OCI-LY7 (cell line): ENCODE measurements around the gene UQCRC1. TPM values are rescaled to one million over a fixed set of nuclear protein-coding genes. Genes with fewer than 3 reads are reported as not detected.

ENCODE experiments used
- BruUV-seq: library from RNA; stranded (reverse); fragments of 400-500 nt; replicated peaks from 2 replicates; lab custom pipeline; 2021; lab: Mats Ljungman, UMichigan
- CTCF ChIA-PET: fragments of 300-600 bp; sonication (Branson Sonifier 250); formaldehyde crosslinking; loops from one replicate; lab custom pipeline; 2022; ENCODE audit warnings: antibody characterized with exemption; ENCODE audit not compliant: unreplicated experiment; lab: Charles Lee
- POLR2A ChIA-PET: fragments of 300-600 bp; sonication (Branson Sonifier 250); formaldehyde crosslinking; loops from one replicate; lab custom pipeline; 2022; ENCODE audit warnings: antibody characterized with exemption; lab: Charles Lee
- DNase-seq: peaks from one replicate; pipeline ENCODE4 v3.0.0-alpha.2; 2015; ENCODE audit warnings: low spot score
- H2AFZ ChIP-seq: fragments of 200-600 bp; sonication (generic), shearing (Covaris generic); 2 replicates; pipeline ENCODE4 v1.6.1; 2014; ENCODE audit warnings: mild to moderate bottlenecking, antibody characterized with exemption, low read length, moderate library complexity
- H3K27ac ChIP-seq: fragments of 200-600 bp; sonication (generic); 2 replicates; pipeline ENCODE4 v1.5.1; 2014; ENCODE audit warnings: mixed run types, low read depth, mild to moderate bottlenecking, moderate library complexity, low read length, inconsistent platforms; ENCODE audit not compliant: poor library complexity, severe bottlenecking
- H3K36me3 ChIP-seq: fragments of 200-600 bp; sonication (generic); 2 replicates; pipeline ENCODE4 v1.6.1; 2014; ENCODE audit warnings: mild to moderate bottlenecking, antibody characterized with exemption, low read length, moderate library complexity, mixed read lengths; ENCODE audit not compliant: insufficient read depth
- H3K4me1 ChIP-seq: fragments of 200-600 bp; sonication (generic); 2 replicates; pipeline ENCODE4 v1.5.1; 2014; ENCODE audit warnings: mild to moderate bottlenecking, low read length; ENCODE audit not compliant: insufficient read depth, poor library complexity, severe bottlenecking
- H3K4me2 ChIP-seq: fragments of 200-600 bp; sonication (generic); 2 replicates; pipeline ENCODE4 v1.6.1; 2014; ENCODE audit warnings: mild to moderate bottlenecking, low read length
- H3K4me3 ChIP-seq: fragments of 200-600 bp; sonication (generic); 2 replicates; pipeline ENCODE4 v1.5.1; 2014; ENCODE audit warnings: mild to moderate bottlenecking, low read depth, low read length; ENCODE audit not compliant: poor library complexity, severe bottlenecking
- H3K79me2 ChIP-seq: fragments of 200-600 bp; sonication (generic); 2 replicates; pipeline ENCODE4 v1.6.1; 2016; ENCODE audit warnings: low read depth, mild to moderate bottlenecking, low read length, moderate library complexity, mixed read lengths; ENCODE audit not compliant: insufficient read depth
- H3K9me2 ChIP-seq: fragments of 200-600 bp; sonication (generic); 2 replicates; pipeline ENCODE4 v1.6.1; 2016; ENCODE audit warnings: mild to moderate bottlenecking, low read length, mixed read lengths; ENCODE audit not compliant: insufficient read depth
- H3K9me3 ChIP-seq: fragments of 200-600 bp; sonication (generic); 2 replicates; pipeline ENCODE4 v1.6.1; 2014; ENCODE audit warnings: mild to moderate bottlenecking, mixed run types, low read length, mixed read lengths
- H4K20me1 ChIP-seq: fragments of 200-600 bp; sonication (generic); 2 replicates; pipeline ENCODE4 v1.6.1; 2014; ENCODE audit warnings: mild to moderate bottlenecking, antibody characterized with exemption, low read length, moderate library complexity, mixed read lengths; ENCODE audit not compliant: insufficient read depth
- EZH2phosphoT487 ChIP-seq: fragments of 200-600 bp; sonication (generic); IDR thresholded peaks from 2 replicates; pipeline ENCODE4 v1.6.1; 2018; ENCODE audit warnings: low read depth, borderline replicate concordance, mild to moderate bottlenecking, mixed run types, antibody characterized with exemption, low read length, moderate library complexity, mixed read lengths
- intact Hi-C: fragments of 100-400 bp; cut with micrococcal nuclease; formaldehyde crosslinking; loops from one replicate; pipeline ENCODE4 v1.10.0; 2022; ENCODE audit not compliant: unreplicated experiment
- total RNA-seq, 2 experiments: library from RNA; depleted of rRNA in 1 of 2; stranded (reverse); fragments of >200 nt in 1 of 2; shearing (Covaris generic) in 1 of 2; gene quantifications; 2 replicates each; pipeline ENCODE4 v1.2.3, GENCODE V29; 2014 to 2022
- TF ChIP-seq, protein P1 (sequence below): fragments of 200-600 bp; sonication (generic); conservative IDR thresholded peaks from 2 replicates; pipeline ENCODE4 v1.5.1; 2014; ENCODE audit warnings: mild to moderate bottlenecking, antibody characterized with exemption, low read length, moderate library complexity, mixed read lengths

The UQCRC1 gene
- total RNA-seq, 2 experiments from 2014 or later = 125 to 194 TPM

DNA sequence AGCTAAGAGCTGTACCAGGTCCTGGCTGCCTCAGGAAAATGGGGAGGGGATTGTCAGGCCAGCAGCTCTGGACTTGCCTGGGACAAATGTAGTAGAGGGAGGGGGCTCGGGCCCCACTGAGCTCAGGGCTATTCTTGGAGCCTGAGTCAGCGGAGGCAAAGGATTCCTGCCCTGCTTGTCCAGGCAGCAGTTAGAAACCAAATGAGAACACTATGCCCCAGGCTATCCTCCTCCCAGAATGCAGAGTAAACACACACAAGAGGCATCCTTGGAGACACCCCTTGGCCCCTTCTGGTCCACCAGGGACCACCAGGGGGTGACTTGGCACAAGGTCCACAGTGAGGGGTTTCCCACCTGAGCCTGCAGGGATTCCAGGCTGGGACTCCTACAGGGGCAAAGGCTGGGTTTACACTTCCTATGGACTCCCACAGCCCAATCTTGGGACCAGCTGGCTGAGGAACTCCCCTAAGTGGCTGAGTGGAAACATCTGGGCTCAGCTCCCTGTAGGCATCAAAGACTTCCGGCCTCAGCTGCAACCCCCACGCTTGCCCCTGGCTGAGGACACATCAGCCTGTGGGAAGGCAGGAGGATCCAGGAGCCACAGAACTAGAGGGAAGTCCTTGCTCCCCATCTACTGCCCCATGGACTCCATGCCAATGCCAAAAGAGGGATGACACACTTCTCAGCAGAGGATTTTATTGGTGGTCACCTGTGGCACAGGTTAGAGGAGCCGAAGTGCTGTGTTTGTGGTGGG is 10.9 kb downstream of the UQCRC1 start:
- CTCF ChIA-PET = no interaction called here

GRCh38 chr3:48597408-48597800 is 12.0 kb downstream of the UQCRC1 start:
- Histone ChIP-seq H3K27ac (no peak overlapping the region), H4K20me1 (no peaks in the 10 kb centered on the region), H3K4me3 (no peak overlapping the region), H3K9me2 (no peaks in the 10 kb centered on the region), H3K4me1 (no peaks in the 10 kb centered on the region), H3K4me2 (no peak overlapping the region), H3K36me3 (peaks cover 50% of the 10 kb centered on the region), H2AFZ (no peak overlapping the region), H3K79me2 (no peaks in the 10 kb centered on the region), H3K9me3 (no peaks in the 10 kb centered on the region)
- CTCF ChIA-PET = interaction anchor here (0.5 kb wide), 1 partner anchor 397 kb away, joined by 3 read pairs; no protein-coding TSS in a partner anchor
- no peak for DNase-seq
- no peak for TF ChIP-seq EZH2phosphoT487
- TF ChIP-seq, protein P1, sequence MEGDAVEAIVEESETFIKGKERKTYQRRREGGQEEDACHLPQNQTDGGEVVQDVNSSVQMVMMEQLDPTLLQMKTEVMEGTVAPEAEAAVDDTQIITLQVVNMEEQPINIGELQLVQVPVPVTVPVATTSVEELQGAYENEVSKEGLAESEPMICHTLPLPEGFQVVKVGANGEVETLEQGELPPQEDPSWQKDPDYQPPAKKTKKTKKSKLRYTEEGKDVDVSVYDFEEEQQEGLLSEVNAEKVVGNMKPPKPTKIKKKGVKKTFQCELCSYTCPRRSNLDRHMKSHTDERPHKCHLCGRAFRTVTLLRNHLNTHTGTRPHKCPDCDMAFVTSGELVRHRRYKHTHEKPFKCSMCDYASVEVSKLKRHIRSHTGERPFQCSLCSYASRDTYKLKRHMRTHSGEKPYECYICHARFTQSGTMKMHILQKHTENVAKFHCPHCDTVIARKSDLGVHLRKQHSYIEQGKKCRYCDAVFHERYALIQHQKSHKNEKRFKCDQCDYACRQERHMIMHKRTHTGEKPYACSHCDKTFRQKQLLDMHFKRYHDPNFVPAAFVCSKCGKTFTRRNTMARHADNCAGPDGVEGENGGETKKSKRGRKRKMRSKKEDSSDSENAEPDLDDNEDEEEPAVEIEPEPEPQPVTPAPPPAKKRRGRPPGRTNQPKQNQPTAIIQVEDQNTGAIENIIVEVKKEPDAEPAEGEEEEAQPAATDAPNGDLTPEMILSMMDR = no peak
- BruUV-seq = no TSS peak
- POLR2A ChIA-PET = no interaction called here
- intact Hi-C loops = no loop called here

More for the DNA sequence above, 10.9 kb downstream of the UQCRC1 start:
- Histone ChIP-seq H3K36me3 (peaks cover 61% of the 10 kb centered on the region), H3K27ac (no peak overlapping the region), H3K4me1 (no peaks in the 10 kb centered on the region), H4K20me1 (no peaks in the 10 kb centered on the region), H3K9me3 (no peaks in the 10 kb centered on the region), H3K4me3 (no peak overlapping the region), H3K79me2 (no peaks in the 10 kb centered on the region), H3K4me2 (no peak overlapping the region), H2AFZ (no peak overlapping the region), H3K9me2 (no peaks in the 10 kb centered on the region)
- intact Hi-C loops = no loop called here
- TF ChIP-seq EZH2phosphoT487 = no peak
- TF ChIP-seq, protein P1 = no peak
- BruUV-seq = no TSS peak
- no peak for DNase-seq
- POLR2A ChIA-PET = no interaction called here
